Stomach (tissue), 9 donors: ENCODE results near the gene GRB14. TPM values are rescaled to one million over a fixed set of nuclear protein-coding genes. Genes with fewer than 3 reads are reported as not detected.
A peak's percentile ranks its signal among the peaks of the same experiment; 100 is the strongest.

Source experiments
- DNase-seq, 2 donors: peaks; one replicate each; pipeline versions ENCODE4 v3.0.0 to v3.0.0-alpha.2; 2013 to 2019
- H3K27ac ChIP-seq, 5 donors: fragments of 200-600 bp in 4 of 5; sonication (generic) in 4 of 5; one replicate each; pipeline ENCODE4 v1.5.1; 2013 to 2019; ENCODE audit warnings: mild to moderate bottlenecking in 1 of 5, moderate library complexity in 1 of 5
- H3K27me3 ChIP-seq, 3 donors: fragments of 200-600 bp; sonication (generic); one replicate each; pipeline ENCODE4 v1.5.1; 2017 to 2019; ENCODE audit warnings: mixed run types in 1 of 3
- H3K36me3 ChIP-seq, 4 donors: fragments of 200-600 bp; sonication (generic); 1 replicate in 3 of 4; 2 replicates in 1 of 4; pipeline ENCODE4 v1.5.1; 2016 to 2019
- H3K4me1 ChIP-seq, 4 donors: fragments of 200-600 bp; sonication (generic); one replicate each; pipeline ENCODE4 v1.5.1; 2016 to 2019
- H3K4me3 ChIP-seq, 4 donors: fragments of 200-600 bp; sonication (generic) in 3 of 4; one replicate each; pipeline ENCODE4 v1.5.1; 2016 to 2019; ENCODE audit warnings: mild to moderate bottlenecking in 1 of 4
- H3K9me3 ChIP-seq, 4 donors: fragments of 200-600 bp; sonication (generic); one replicate each; pipeline ENCODE4 v1.5.1; 2016 to 2019
- EP300 ChIP-seq: sonication (generic); formaldehyde crosslinking; IDR thresholded peaks from one replicate; pipeline ENCODE4 v1.6.1; 2017; ENCODE audit warnings: antibody characterized with exemption
- POLR2A ChIP-seq, 4 donors: fragments of 450-650 bp; IDR thresholded peaks; one replicate each; pipeline ENCODE4 v1.6.1; 2016; ENCODE audit warnings: antibody characterized with exemption in 4 of 4, control low read depth in 2 of 4, mild to moderate bottlenecking in 1 of 4, moderate library complexity in 1 of 4
- POLR2AphosphoS5 ChIP-seq, 3 donors: sonication (generic); formaldehyde crosslinking; IDR thresholded peaks; one replicate each; pipeline ENCODE4 v1.6.1; 2016; ENCODE audit warnings: antibody characterized with exemption in 3 of 3
- WGBS, 5 donors: extraction: QIAGEN DNeasy Blood & Tissue Kit in 3 of 5; methylation state at CpG; one replicate each; pipeline versions ENCODE4 v1.1.5 to v1.1.7; 2013 to 2018; 5-methylcytosine and 5-hydroxymethylcytosine counted together
- intact Hi-C: fragments of 100-400 bp; cut with DNase I; formaldehyde crosslinking; loops from one replicate; pipeline ENCODE4 v1.15.1; 2023; ENCODE audit warnings: low total_unique reads
- polyA plus RNA-seq, 3 donors: library from polyadenylated mRNA; stranded (reverse); fragments of 200-250 nt; gene quantifications; one replicate each; pipeline ENCODE4 v1.2.3, GENCODE V29; 2013
- total RNA-seq, 5 donors: library from RNA; depleted of rRNA; stranded (reverse); fragments of >200 nt; gene quantifications; one replicate each; pipeline versions ENCODE4 v1.1.0 to v1.2.3, GENCODE V29; 2014 to 2016
- TF ChIP-seq, protein P1 (sequence below), 7 experiments: fragments of 450-650 bp in 4 of 7; fragments of 200-600 bp in 3 of 7; sonication (generic) in 3 of 7; IDR thresholded peaks; one replicate each; pipeline ENCODE4 v1.5.1; 2016 to 2019; ENCODE audit warnings: antibody characterized with exemption in 7 of 7, control low read depth in 2 of 7, mild to moderate bottlenecking in 1 of 7
- donor health status: healthy with polysubstance abuse.
- donor health status: Bipolar disorder and iron deficiency.
- donor health status: healthy.

The GRB14 gene
- total and polyA plus RNA-seq, 8 donors: 0.62 to 32.7 (median 3.3) TPM; not detected in 2

- H3K27ac ChIP-seq: no peak overlapping the region
Measured at GRCh38 chr2:164561416-164561815, 59.9 kb downstream of the GRB14 start.

GRCh38 chr2:164560902-164561301 is 60.4 kb downstream of the GRB14 start:
- H3K4me3 ChIP-seq: no peak overlapping the region

More at GRCh38 chr2:164561416-164561815, 59.9 kb downstream of the GRB14 start:
- DNase-seq: no peak
- 88 to 94% (median 90%) methylated on average over 4 of the region's 4 CpGs for WGBS, 5 donors
- no peak for TF ChIP-seq POLR2AphosphoS5 (IDR thresholded peaks at IDR 0.05)
- no peak for TF ChIP-seq POLR2A (IDR thresholded peaks at IDR 0.05)
- no peak for TF ChIP-seq EP300
- TF ChIP-seq, protein P1, sequence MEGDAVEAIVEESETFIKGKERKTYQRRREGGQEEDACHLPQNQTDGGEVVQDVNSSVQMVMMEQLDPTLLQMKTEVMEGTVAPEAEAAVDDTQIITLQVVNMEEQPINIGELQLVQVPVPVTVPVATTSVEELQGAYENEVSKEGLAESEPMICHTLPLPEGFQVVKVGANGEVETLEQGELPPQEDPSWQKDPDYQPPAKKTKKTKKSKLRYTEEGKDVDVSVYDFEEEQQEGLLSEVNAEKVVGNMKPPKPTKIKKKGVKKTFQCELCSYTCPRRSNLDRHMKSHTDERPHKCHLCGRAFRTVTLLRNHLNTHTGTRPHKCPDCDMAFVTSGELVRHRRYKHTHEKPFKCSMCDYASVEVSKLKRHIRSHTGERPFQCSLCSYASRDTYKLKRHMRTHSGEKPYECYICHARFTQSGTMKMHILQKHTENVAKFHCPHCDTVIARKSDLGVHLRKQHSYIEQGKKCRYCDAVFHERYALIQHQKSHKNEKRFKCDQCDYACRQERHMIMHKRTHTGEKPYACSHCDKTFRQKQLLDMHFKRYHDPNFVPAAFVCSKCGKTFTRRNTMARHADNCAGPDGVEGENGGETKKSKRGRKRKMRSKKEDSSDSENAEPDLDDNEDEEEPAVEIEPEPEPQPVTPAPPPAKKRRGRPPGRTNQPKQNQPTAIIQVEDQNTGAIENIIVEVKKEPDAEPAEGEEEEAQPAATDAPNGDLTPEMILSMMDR (IDR thresholded peaks at IDR 0.05): no peak
- Histone ChIP-seq H3K4me1 (peaks cover 0 to 20% (median 3%) of the 10 kb centered on the region in 4 donors), H3K4me3 (no peak overlapping the region), H3K36me3 (no peaks in the 10 kb centered on the region), H3K9me3 (no peaks in the 10 kb centered on the region), H3K27me3 (no peaks in the 10 kb centered on the region)
- intact Hi-C loops: no loop called here

GRCh38 chr2:164560181-164560792 is 61.0 kb downstream of the GRB14 start:
- 14 to 39% (median 19%) methylated on average over 4 of the region's 4 CpGs for WGBS, 5 donors
- H3K9me3 ChIP-seq: no peaks in the 10 kb centered on the region
- no peaks in the 10 kb centered on the region for H3K36me3 ChIP-seq
- DNase-seq: peak in 1 of 2 donors; percentile 62
- no peak for TF ChIP-seq POLR2AphosphoS5 (IDR thresholded peaks at IDR 0.05)
- TF ChIP-seq, protein P1 (IDR thresholded peaks at IDR 0.05): peak in 5 of 7 experiments; percentile 36 to 71 (median 63)
- intact Hi-C loops: no loop called here
- H3K4me3 ChIP-seq: no peak overlapping the region
- no peaks in the 10 kb centered on the region for H3K27me3 ChIP-seq
- H3K4me1 ChIP-seq: peaks cover 0 to 20% (median 3%) of the 10 kb centered on the region in 4 donors
- no peak overlapping the region for H3K27ac ChIP-seq

More at GRCh38 chr2:164560902-164561301, 60.4 kb downstream of the GRB14 start:
- TF ChIP-seq POLR2AphosphoS5 (IDR thresholded peaks at IDR 0.05): no peak
- TF ChIP-seq, protein P1 (IDR thresholded peaks at IDR 0.05): no peak
- WGBS, 5 donors: 31 to 51% (median 48%) methylated on average over 2 of the region's 2 CpGs
- Histone ChIP-seq H3K27ac (no peak overlapping the region), H3K36me3 (no peaks in the 10 kb centered on the region), H3K4me1 (peaks cover 0 to 20% (median 3%) of the 10 kb centered on the region in 4 donors), H3K9me3 (no peaks in the 10 kb centered on the region), H3K27me3 (no peaks in the 10 kb centered on the region)
- intact Hi-C loops: no loop called here
- DNase-seq: no peak

- no peak for DNase-seq
- 66 to 80% (median 78%) methylated on average over 2 of the region's 2 CpGs for WGBS, 5 donors
- Histone ChIP-seq H3K4me3 (no peak overlapping the region), H3K27ac (no peak overlapping the region), H3K9me3 (no peaks in the 10 kb centered on the region), H3K27me3 (no peaks in the 10 kb centered on the region), H3K36me3 (no peaks in the 10 kb centered on the region), H3K4me1 (peaks cover 0 to 28% (median 6%) of the 10 kb centered on the region in 4 donors)
- intact Hi-C loops: no loop called here
- TF ChIP-seq POLR2AphosphoS5 (IDR thresholded peaks at IDR 0.05) (no peak), EP300 (no peak), POLR2A (IDR thresholded peaks at IDR 0.05) (no peak)
- TF ChIP-seq, protein P1 (IDR thresholded peaks at IDR 0.05): no peak
Measured at GRCh38 chr2:164558450-164558849, 62.8 kb downstream of the GRB14 start.
